ENCODE measurements around the gene DNAJB13.

Gene DNAJB13

DNA sequence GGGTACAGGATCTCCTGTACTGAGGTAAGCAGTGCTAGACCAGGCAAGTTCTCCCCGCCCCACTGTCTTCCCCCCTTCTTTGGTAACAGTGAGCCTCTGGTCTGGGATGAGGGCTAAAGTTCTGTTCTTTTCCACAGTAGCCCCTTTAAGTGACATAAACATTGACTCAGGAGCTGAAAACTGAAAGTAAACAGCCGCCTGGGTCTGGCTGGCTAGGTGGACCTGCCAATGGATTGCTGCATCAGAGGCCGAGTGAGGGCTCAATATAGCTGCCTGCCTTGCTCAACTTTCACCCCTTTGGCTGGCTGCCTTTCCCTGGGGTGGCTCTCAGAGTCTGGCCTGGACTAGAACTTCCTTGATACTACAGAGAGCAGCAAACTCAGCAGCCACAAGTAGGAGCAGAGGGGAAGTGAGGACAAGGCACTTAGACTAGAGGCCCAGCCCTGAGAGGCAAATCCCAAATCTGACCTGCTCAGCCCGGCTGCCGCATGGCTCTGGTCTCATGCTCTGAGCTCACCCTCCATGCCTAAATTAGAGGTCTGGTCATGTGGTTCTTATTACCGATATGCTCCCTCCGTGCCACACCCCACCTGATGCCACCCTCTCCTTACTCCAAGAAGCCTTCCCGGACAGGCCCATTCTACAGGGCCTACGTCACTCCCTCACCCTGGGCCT, 67.6 kb downstream of the DNAJB13 start:
- peak; percentile 59 for DNase-seq (ENCODE audit: low read depth)
- TF ChIP-seq, protein P1, sequence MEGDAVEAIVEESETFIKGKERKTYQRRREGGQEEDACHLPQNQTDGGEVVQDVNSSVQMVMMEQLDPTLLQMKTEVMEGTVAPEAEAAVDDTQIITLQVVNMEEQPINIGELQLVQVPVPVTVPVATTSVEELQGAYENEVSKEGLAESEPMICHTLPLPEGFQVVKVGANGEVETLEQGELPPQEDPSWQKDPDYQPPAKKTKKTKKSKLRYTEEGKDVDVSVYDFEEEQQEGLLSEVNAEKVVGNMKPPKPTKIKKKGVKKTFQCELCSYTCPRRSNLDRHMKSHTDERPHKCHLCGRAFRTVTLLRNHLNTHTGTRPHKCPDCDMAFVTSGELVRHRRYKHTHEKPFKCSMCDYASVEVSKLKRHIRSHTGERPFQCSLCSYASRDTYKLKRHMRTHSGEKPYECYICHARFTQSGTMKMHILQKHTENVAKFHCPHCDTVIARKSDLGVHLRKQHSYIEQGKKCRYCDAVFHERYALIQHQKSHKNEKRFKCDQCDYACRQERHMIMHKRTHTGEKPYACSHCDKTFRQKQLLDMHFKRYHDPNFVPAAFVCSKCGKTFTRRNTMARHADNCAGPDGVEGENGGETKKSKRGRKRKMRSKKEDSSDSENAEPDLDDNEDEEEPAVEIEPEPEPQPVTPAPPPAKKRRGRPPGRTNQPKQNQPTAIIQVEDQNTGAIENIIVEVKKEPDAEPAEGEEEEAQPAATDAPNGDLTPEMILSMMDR (IDR thresholded peaks at IDR 0.05; ENCODE audit: control insufficient read depth, insufficient read depth, low read depth, low read length, missing control alignments): no peak
- H3K4me3 ChIP-seq (ENCODE audit: control insufficient read depth, low read depth, low read length): no peak overlapping the region

DNA sequence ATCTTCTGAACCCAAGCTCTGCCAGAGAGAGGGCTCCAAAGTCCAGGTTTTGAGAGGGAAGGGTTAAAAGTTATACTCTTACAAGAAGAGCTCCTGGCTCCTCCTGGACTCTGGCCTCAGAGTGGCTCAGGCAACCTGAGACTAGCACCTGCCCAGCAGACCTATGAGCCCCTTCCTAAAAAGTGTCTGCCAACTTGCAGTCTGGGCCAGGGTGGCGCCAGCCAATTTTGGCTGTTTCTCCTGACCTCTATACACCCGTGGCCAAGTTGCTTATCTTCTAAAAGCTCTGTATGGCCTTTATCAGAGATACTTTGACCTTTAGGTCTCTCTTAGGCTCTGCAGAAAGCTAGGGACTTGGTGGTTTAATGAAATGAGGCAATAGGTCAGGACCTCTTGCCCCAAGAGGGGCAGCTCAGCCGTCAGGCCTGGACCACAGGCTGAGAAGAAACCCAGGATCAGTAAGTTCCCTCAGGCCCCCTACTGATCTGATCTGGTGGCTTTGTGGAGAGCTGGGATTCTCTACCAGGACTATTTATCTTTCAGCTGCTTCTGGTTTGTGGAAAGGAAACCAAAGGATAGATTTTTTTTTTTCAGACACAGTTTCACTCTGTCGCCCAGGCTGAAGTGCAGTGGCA, 68.4 kb downstream of the DNAJB13 start:
- DNase-seq (ENCODE audit: low read depth): no peak
- TF ChIP-seq, protein P1 (IDR thresholded peaks at IDR 0.05; ENCODE audit: control insufficient read depth, insufficient read depth, low read depth, low read length, missing control alignments): no peak
- no peak overlapping the region for H3K4me3 ChIP-seq (ENCODE audit: control insufficient read depth, low read depth, low read length)

DNA sequence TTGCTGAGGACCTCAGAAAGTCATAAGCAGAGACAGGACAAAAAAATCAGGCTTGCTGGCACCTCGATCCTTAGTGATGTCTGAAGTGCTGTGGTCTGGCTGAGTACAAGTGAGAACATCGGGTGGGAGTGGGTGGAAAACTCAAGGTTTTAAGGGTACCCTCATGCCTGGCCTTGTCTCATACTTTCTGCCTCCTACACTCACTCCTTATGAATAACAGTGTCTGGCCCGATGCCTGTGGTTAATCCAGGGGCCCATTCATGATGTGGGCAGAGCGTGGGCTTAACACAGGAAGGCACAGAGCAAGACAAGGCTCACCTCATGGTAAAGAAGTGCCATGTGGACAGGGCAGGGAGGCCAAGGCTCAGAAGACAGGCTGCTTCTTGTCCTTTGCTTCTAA, 69.0 kb downstream of the DNAJB13 start:
- DNase-seq (ENCODE audit: low read depth): no peak
- TF ChIP-seq, protein P1 (IDR thresholded peaks at IDR 0.05; ENCODE audit: control insufficient read depth, insufficient read depth, low read depth, low read length, missing control alignments): no peak
- no peak overlapping the region for H3K4me3 ChIP-seq (ENCODE audit: control insufficient read depth, low read depth, low read length)

Data from AG09309 (cell line).